Colonic mucosa (tissue), 4 donors: ENCODE measurements around the gene DPP6. TPM values are rescaled to one million over a fixed set of nuclear protein-coding genes. Genes with fewer than 3 reads are reported as not detected.

Source experiments
- DNase-seq: peaks from one replicate; pipeline ENCODE4 v3.0.0-alpha.2; 2020
- H3K27ac ChIP-seq: fragments of 200-600 bp; one replicate; pipeline ENCODE4 v1.8.0; 2021
- H3K27me3 ChIP-seq: fragments of 200-600 bp; one replicate; pipeline ENCODE4 v1.8.0; 2021
- H3K36me3 ChIP-seq: fragments of 200-600 bp; one replicate; pipeline ENCODE4 v1.8.0; 2021
- H3K4me1 ChIP-seq: fragments of 200-600 bp; one replicate; pipeline ENCODE4 v1.8.0; 2021; ENCODE audit warnings: mild to moderate bottlenecking
- H3K4me3 ChIP-seq: fragments of 200-600 bp; one replicate; pipeline ENCODE4 v1.8.0; 2021
- H3K9ac ChIP-seq, 2 donors: one replicate each; pipeline ENCODE4 v1.7.0; 2013; ENCODE audit warnings: control low read depth in 2 of 2, low read depth in 2 of 2, low read length in 2 of 2
- H3K9me3 ChIP-seq: fragments of 200-600 bp; one replicate; pipeline ENCODE4 v1.8.0; 2021
- intact Hi-C: fragments of 100-400 bp; cut with DNase I; formaldehyde crosslinking; loops from one replicate; pipeline ENCODE4 v1.14.1; 2022
- total RNA-seq, 2 donors: library from RNA; stranded (reverse); fragmentation: NEBNext Ultra II Directional in 1 of 2; extraction: Animal tissue kit (Norgen Biotek cat#: 25700) in 1 of 2; gene quantifications; one replicate each; pipeline ENCODE4 v1.2.1, GENCODE V29; 2021
- TF ChIP-seq, protein P1 (sequence below): fragments of 200-600 bp; IDR thresholded peaks from one replicate; pipeline ENCODE4 v1.8.0; 2022; ENCODE audit warnings: antibody characterized with exemption, mild to moderate bottlenecking
- donor health status: healthy.
- donor health status: DM: no; HTN: no; CAD: no.
- donor health status: DM: no; HTN: no; CAD: no.

DPP6 gene
- total RNA-seq, 2 donors from 2014 or later = 0.17 to 3.9 TPM

DNA sequence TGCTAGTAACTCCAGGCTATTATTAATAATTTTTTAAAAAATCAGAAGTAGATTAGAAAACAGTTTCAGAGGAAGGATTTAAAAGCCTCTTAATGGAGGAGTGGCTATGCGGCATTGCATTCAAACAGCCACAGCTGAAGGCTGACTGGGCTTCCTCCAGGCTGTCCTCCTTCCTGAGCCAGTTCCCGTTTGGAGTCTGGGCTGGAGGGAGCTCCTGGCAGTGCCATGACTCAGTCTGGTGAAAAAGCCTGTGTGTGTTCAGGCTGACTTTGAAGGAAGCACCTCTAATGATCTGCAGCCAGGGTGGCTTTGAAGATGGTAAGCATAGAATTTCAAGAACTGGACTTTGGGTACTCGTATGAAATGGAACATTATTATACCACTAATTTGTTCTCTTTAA is 134.6 kb downstream of the DPP6 start:
- Histone ChIP-seq H3K4me1 (no peaks in the 10 kb centered on the region), H3K36me3 (no peaks in the 10 kb centered on the region), H3K27me3 (no peaks in the 10 kb centered on the region), H3K27ac (no peak overlapping the region), H3K9me3 (no peaks in the 10 kb centered on the region), H3K9ac (no peak overlapping the region), H3K4me3 (no peak overlapping the region)
- no peak for DNase-seq
- TF ChIP-seq, protein P1, sequence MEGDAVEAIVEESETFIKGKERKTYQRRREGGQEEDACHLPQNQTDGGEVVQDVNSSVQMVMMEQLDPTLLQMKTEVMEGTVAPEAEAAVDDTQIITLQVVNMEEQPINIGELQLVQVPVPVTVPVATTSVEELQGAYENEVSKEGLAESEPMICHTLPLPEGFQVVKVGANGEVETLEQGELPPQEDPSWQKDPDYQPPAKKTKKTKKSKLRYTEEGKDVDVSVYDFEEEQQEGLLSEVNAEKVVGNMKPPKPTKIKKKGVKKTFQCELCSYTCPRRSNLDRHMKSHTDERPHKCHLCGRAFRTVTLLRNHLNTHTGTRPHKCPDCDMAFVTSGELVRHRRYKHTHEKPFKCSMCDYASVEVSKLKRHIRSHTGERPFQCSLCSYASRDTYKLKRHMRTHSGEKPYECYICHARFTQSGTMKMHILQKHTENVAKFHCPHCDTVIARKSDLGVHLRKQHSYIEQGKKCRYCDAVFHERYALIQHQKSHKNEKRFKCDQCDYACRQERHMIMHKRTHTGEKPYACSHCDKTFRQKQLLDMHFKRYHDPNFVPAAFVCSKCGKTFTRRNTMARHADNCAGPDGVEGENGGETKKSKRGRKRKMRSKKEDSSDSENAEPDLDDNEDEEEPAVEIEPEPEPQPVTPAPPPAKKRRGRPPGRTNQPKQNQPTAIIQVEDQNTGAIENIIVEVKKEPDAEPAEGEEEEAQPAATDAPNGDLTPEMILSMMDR = no peak
- intact Hi-C loops = no loop called here

DNA sequence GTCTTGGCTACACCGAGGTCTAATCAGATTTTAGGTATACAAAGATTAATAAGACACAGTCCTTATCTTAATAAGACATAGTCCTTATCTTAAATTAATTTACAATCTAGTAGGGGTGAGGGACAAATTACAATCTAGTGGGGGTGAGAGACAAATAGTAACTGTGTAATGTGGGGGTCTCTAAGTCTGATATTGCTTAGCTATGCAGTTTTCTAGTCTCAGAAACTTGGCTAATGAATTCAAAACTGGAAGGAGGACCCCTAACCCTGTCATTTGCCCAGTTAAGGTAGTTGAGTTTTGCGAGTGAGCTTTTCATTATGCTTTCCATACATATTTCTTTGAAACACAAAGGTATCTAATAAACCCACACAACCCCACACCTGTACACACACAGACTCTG is 136.1 kb downstream of the DPP6 start:
- no peaks in the 10 kb centered on the region for H3K4me1 ChIP-seq
- TF ChIP-seq, protein P1 = no peak
- H3K4me3 ChIP-seq = no peak overlapping the region
- H3K27me3 ChIP-seq = no peaks in the 10 kb centered on the region
- intact Hi-C loops = no loop called here
- DNase-seq = no peak
- no peak overlapping the region for H3K27ac ChIP-seq
- no peak overlapping the region for H3K9ac ChIP-seq
- H3K9me3 ChIP-seq = no peaks in the 10 kb centered on the region
- H3K36me3 ChIP-seq = no peaks in the 10 kb centered on the region

DNA sequence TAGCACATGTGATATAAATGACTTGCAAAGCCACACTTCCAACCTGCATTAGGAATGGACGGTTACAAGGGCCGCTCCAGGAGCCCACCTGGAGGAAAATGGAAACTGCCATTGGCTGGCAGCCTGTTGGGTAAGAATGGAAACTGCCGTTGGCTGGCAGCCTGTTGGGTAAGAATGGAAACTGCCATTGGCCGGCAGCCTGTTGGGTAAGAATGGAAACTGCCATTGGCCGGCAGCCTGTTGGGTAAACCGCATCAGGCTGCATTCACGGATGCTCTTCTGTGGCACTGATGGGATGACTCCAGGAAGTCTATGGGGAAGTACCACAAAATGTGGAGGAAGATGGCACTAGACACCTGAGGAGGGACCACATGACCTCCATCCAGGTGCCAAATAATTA is 143.1 kb downstream of the DPP6 start:
- no peak for DNase-seq
- no peak overlapping the region for H3K27ac ChIP-seq
- TF ChIP-seq, protein P1 = no peak
- no peak overlapping the region for H3K4me3 ChIP-seq
- H3K27me3 ChIP-seq = no peaks in the 10 kb centered on the region
- no peak overlapping the region for H3K9ac ChIP-seq
- intact Hi-C loops = no loop called here
- H3K9me3 ChIP-seq = no peaks in the 10 kb centered on the region
- no peaks in the 10 kb centered on the region for H3K36me3 ChIP-seq
- H3K4me1 ChIP-seq = no peaks in the 10 kb centered on the region

DNA sequence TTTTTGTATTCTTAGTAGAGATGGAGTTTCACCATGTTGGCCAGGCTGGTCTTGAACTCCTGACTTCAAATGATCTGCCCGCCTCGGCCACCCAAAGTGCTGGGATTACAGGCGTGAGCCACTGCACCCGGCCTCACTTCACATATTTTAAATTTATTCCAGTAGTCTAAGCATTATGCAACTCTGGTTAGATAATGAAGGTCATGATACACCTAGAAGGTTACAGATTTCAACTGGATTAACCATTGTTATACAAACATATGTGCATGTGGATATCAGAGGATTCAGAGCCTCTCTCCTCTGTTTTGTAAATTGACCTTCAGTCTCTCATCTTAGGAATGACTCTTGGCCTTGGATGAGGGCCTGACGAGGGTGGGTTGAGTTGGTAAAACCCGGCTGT is 146.3 kb downstream of the DPP6 start:
- intact Hi-C loops = no loop called here
- no peaks in the 10 kb centered on the region for H3K27me3 ChIP-seq
- TF ChIP-seq, protein P1 = no peak

DNA sequence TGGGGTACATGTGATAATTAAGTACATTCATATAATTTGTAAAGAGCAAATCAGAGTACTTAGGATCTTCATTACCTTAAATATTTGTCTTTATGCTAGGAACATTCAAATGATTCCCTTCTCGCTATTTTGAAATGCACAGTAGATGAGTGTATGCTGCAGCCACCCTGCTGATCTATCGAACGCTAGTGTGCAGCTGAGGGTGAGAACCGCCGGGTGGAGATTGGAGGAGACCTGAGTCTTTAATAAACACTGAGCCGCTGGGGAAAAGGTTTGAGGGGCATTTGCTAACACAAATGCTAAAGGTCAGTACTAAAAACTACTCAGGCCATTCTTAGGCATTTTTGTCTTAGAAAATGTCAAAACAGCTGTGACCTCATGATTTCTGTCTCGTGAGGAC is 148.0 kb downstream of the DPP6 start:
- intact Hi-C loops = no loop called here
- H3K27me3 ChIP-seq = no peaks in the 10 kb centered on the region
- H3K4me3 ChIP-seq = no peak overlapping the region
- no peak for DNase-seq
- H3K9ac ChIP-seq = no peak overlapping the region
- H3K36me3 ChIP-seq = no peaks in the 10 kb centered on the region
- H3K27ac ChIP-seq = no peak overlapping the region
- H3K9me3 ChIP-seq = no peaks in the 10 kb centered on the region
- TF ChIP-seq, protein P1 = no peak
- no peaks in the 10 kb centered on the region for H3K4me1 ChIP-seq

More for the DNA sequence above, 146.3 kb downstream of the DPP6 start:
- Histone ChIP-seq H3K4me1 (no peaks in the 10 kb centered on the region), H3K9ac (no peak overlapping the region), H3K36me3 (no peaks in the 10 kb centered on the region), H3K4me3 (no peak overlapping the region), H3K27ac (no peak overlapping the region), H3K9me3 (no peaks in the 10 kb centered on the region)
- no peak for DNase-seq

DNA sequence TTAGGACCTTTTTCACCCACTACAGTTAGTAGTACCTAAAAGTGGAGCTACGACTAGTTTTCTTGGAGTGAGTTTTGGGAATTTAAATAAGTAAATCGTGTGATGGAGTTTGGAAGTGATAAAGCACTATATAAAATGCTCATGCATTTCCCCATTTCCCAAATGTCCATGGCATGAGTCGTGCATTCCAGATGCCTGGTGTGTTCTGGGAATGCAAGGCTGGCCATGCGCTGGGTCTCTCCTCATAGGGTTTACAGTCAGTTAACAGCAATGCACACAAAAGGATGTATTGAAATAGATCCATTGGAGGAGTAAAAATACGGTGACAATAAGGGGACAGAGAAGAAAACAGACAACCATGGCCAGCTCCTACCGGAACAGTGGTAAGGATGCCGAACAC is 149.8 kb downstream of the DPP6 start:
- H3K36me3 ChIP-seq = no peaks in the 10 kb centered on the region

More for the DNA sequence above, 149.8 kb downstream of the DPP6 start:
- H3K27me3 ChIP-seq = no peaks in the 10 kb centered on the region
- H3K27ac ChIP-seq = no peak overlapping the region
- TF ChIP-seq, protein P1 = no peak
- intact Hi-C loops = no loop called here
- H3K4me1 ChIP-seq = no peaks in the 10 kb centered on the region
- DNase-seq = no peak
- H3K9me3 ChIP-seq = no peaks in the 10 kb centered on the region
- H3K4me3 ChIP-seq = no peak overlapping the region
- no peak overlapping the region for H3K9ac ChIP-seq
